Measurements from ENCODE around the gene FCN3. TPM values are rescaled to one million over a fixed set of nuclear protein-coding genes. Genes with fewer than 3 reads are reported as not detected.

The FCN3 gene
- total RNA-seq, 2 donors from 2014 or later = 14.2 to 24.5 TPM

DNA sequence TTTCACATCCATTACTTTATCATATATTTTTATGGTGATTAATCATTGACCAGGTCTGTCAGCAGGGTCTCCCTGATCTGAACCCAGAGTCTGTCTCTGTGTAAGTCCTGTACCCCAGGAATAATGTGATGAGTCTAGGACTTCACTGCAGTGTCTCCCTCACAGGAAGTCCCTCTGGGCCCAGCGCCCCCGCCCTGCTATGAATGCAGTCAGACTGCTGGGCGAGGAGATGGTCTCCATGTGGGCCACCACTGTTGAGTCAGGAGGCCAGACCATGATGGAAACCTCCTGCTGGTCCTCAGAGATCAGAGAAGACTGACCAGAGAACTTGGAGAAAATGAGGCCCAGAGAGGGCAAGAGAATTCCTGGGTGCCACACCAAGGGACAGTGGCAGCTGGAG is 43.2 kb downstream of the FCN3 start:
- no peak for DNase-seq
- ATAC-seq = no peak
- intact Hi-C loops (cut with DNase I) = no loop called here

GRCh38 chr1:27330786-27331185 is 43.8 kb downstream of the FCN3 start:
- DNase-seq (no peak), ATAC-seq (no peak)
- intact Hi-C loops (cut with DNase I) = no loop called here

- intact Hi-C loops (cut with DNase I) = no loop called here
- no peak for DNase-seq
These were observed 46.7 kb downstream of the FCN3 start for GRCh38 chr1:27327964-27328363.

DNA sequence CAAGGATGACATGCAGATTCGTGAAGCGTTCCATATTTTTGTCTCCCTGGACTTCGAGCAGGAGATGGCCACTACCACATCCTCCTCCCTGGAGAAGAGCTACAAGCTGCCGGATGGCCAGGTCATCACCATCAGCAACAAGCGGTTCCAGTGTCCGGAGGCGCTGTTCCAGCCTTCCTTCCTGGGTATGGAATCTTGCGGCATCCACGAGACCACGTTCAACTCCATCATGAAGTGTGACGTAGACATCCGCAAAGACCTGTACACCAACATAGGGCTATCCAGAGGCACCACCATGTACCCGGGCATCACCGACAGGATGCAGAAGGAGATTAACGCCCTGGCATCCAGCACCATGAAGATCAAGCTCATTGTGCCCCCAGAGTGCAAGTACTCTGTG is 49.3 kb downstream of the FCN3 start:
- no peak for DNase-seq
- ATAC-seq = no peak
- intact Hi-C loops (cut with DNase I) = no loop called here

More at GRCh38 chr1:27327964-27328363, 46.7 kb downstream of the FCN3 start:
- no peak for ATAC-seq

- intact Hi-C loops (cut with DNase I) = no loop called here
- DNase-seq (no peak), ATAC-seq (no peak)
These were observed 51.9 kb downstream of the FCN3 start for GRCh38 chr1:27322569-27323240.

- intact Hi-C loops (cut with DNase I) = no loop called here
- peak; percentile 98 to 99 for ATAC-seq
- DNase-seq = peak; percentile 98
These were observed 52.6 kb downstream of the FCN3 start, which contains the start of gene TMEM222 for GRCh38 chr1:27321813-27322568. Gene TMEM222, plus strand, starts transcription at chr1:27322163. Its CDS starts 35 bp downstream, at chr1:27322198.

Other genes starting within 250 kb of the FCN3 start
- 10 to 100 TPM; 17.4 to 37.3 TPM for gene SLC9A1, start 219.7 kb downstream of the FCN3 start, total RNA-seq
- 10 to 100 TPM; 50.6 to 54.2 TPM for gene WDTC1, start 140.2 kb downstream of the FCN3 start, total RNA-seq
- gene TMEM222, start 52.7 kb downstream of the FCN3 start, total RNA-seq = 10 to 100 TPM; 20.7 to 29.2 TPM
- 1 to 10 TPM in 1 of 2 donors, under 1 TPM in 1; 0.81 to 2.4 TPM for gene SYTL1, start 32.8 kb downstream of the FCN3 start, total RNA-seq
- 10 to 100 TPM; 51.5 to 64.2 TPM for gene MAP3K6, start 7.9 kb downstream of the FCN3 start, total RNA-seq
- not detected for gene CD164L2, start 8.5 kb upstream of the FCN3 start, total RNA-seq
- 10 to 100 TPM in 1 of 2 donors, 1 to 10 TPM in 1; 1.7 to 12.4 TPM for gene GPR3, start 17.8 kb upstream of the FCN3 start, total RNA-seq
- gene WASF2, start 115.3 kb upstream of the FCN3 start, total RNA-seq = 10 to 100 TPM; 71.8 to 77.4 TPM
- 10 to 100 TPM; 37.6 to 39.1 TPM for gene AHDC1, start 229.3 kb upstream of the FCN3 start, total RNA-seq